WERI-Rb-1 (cell line): Measurements from ENCODE around the gene TPMT.
A peak's percentile ranks its signal among the peaks of the same experiment; 100 is the strongest.

Experiments
- DNase-seq: peaks from one replicate; pipeline ENCODE4 v3.0.0-alpha.2; 2020
- H3K27ac ChIP-seq: fragments of 250-450 bp; sonication (Bioruptor Pico); 2 replicates; pipeline ENCODE4 v1.5.1; 2020; ENCODE audit warnings: mild to moderate bottlenecking, moderate library complexity
- H3K27me3 ChIP-seq: fragments of 250-450 bp; sonication (Bioruptor Pico); 2 replicates; pipeline ENCODE4 v1.5.1; 2021; ENCODE audit warnings: mild to moderate bottlenecking, low read depth, moderate library complexity; ENCODE audit not compliant: insufficient read depth, severe bottlenecking
- H3K36me3 ChIP-seq: fragments of 250-450 bp; sonication (Bioruptor Pico); 2 replicates; pipeline ENCODE4 v1.5.1; 2020; ENCODE audit warnings: mild to moderate bottlenecking, moderate library complexity
- H3K4me3 ChIP-seq: 2 replicates; pipeline ENCODE4 v1.5.1; 2011; ENCODE audit warnings: low read depth, mild to moderate bottlenecking, control low read depth, low read length
- H3K9me3 ChIP-seq: fragments of 250-450 bp; sonication (Bioruptor Pico); 2 replicates; pipeline ENCODE4 v1.5.1; 2021; ENCODE audit warnings: mild to moderate bottlenecking, moderate library complexity; ENCODE audit not compliant: severe bottlenecking
- CTCF ChIP-seq: IDR thresholded peaks from 2 replicates; pipeline ENCODE4 v1.5.1; 2011; ENCODE audit warnings: low read depth, mild to moderate bottlenecking, control low read depth, inconsistent platforms, low read length

Gene TPMT

GRCh38 chr6:18096423-18096822, 58.5 kb downstream of the TPMT start:
- Histone ChIP-seq H3K9me3 (no peaks in the 10 kb centered on the region), H3K27ac (no peak overlapping the region), H3K27me3 (no peaks in the 10 kb centered on the region), H3K36me3 (no peaks in the 10 kb centered on the region), H3K4me3 (no peak overlapping the region)
- no peak for TF ChIP-seq CTCF
- DNase-seq, result no peak

GRCh38 chr6:18091382-18091781, 63.5 kb downstream of the TPMT start:
- Histone ChIP-seq H3K27ac (no peak overlapping the region), H3K36me3 (no peaks in the 10 kb centered on the region), H3K9me3 (peaks cover 15% of the 10 kb centered on the region), H3K27me3 (no peaks in the 10 kb centered on the region), H3K4me3 (no peak overlapping the region)
- DNase-seq, result no peak
- no peak for TF ChIP-seq CTCF

GRCh38 chr6:18090349-18090786, 64.5 kb downstream of the TPMT start:
- Histone ChIP-seq H3K27ac (peak overlapping the region; percentile 21), H3K9me3 (peaks cover 15% of the 10 kb centered on the region), H3K36me3 (no peaks in the 10 kb centered on the region), H3K27me3 (no peaks in the 10 kb centered on the region), H3K4me3 (no peak overlapping the region)
- TF ChIP-seq CTCF, result no peak
- DNase-seq, result peak; percentile 20

- Histone ChIP-seq H3K27me3 (no peaks in the 10 kb centered on the region), H3K4me3 (no peak overlapping the region), H3K27ac (no peak overlapping the region), H3K36me3 (no peaks in the 10 kb centered on the region), H3K9me3 (peaks cover 18% of the 10 kb centered on the region)
- TF ChIP-seq CTCF, result no peak
- DNase-seq, result no peak
Observed at GRCh38 chr6:18088419-18089296, 66.2 kb downstream of the TPMT start.

- DNase-seq, result no peak
- Histone ChIP-seq H3K9me3 (peaks cover 18% of the 10 kb centered on the region), H3K36me3 (no peaks in the 10 kb centered on the region), H3K27me3 (no peaks in the 10 kb centered on the region), H3K4me3 (no peak overlapping the region), H3K27ac (no peak overlapping the region)
- TF ChIP-seq CTCF, result no peak
Observed at GRCh38 chr6:18087396-18088165, 67.3 kb downstream of the TPMT start.
